Brain microvascular endothelial cell (primary cell): ENCODE data around the gene TEAD1.

Source experiments
- DNase-seq: peaks from one replicate; pipeline ENCODE4 v3.0.0-alpha.2; 2020
- H3K27ac ChIP-seq: fragments of 250-450 bp; sonication (Bioruptor Pico); 2 replicates; pipeline ENCODE4 v1.5.1; 2020; ENCODE audit warnings: mild to moderate bottlenecking, moderate library complexity
- H3K27me3 ChIP-seq: fragments of 250-450 bp; sonication (Bioruptor Pico); replicated peaks from 2 replicates; pipeline ENCODE4 v1.5.1; 2020; ENCODE audit warnings: mild to moderate bottlenecking
- H3K36me3 ChIP-seq: fragments of 250-450 bp; sonication (Bioruptor Pico); replicated peaks from 2 replicates; pipeline ENCODE4 v1.5.1; 2020; ENCODE audit warnings: mild to moderate bottlenecking
- H3K4me3 ChIP-seq: 2 replicates; pipeline ENCODE4 v1.5.1; 2011; ENCODE audit warnings: low read depth, mild to moderate bottlenecking, control low read depth, low read length, moderate library complexity
- in situ Hi-C: cut with HindIII; loops from 2 replicates; pipeline ENCODE4 v1.10.0; 2017; ENCODE audit warnings: low sequenced_read_pairs, low pct_ligation_motif_present
- TF ChIP-seq, protein P1 (sequence below): IDR thresholded peaks from 2 replicates; pipeline ENCODE4 v1.5.1; 2011; ENCODE audit warnings: low read depth, mild to moderate bottlenecking, moderate library complexity, low read length, control low read depth, inconsistent platforms; ENCODE audit errors: missing control alignments

TEAD1 gene

DNA sequence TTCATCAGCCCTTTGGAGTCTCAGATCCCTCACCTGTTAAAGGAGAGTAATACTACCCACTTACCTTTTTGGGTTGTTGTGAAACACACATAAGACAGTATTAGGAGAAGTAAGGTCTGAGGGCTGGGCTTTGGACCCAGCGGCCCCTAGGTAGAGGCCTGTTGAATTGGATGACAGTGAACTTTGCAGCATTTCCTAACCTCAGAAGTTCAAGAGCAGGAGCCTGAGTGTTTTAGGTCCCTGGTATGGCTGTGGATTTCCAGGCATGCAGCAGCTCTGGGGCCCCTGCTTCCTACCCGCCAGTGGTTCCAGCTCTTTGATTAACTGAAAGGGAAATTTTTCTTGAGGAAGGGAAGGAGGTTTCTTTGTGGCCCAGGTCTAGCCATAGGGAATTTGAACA is 58.9 kb downstream of the TEAD1 start:
- H3K4me3 ChIP-seq: no peak overlapping the region
- no peaks in the 10 kb centered on the region for H3K27me3 ChIP-seq
- DNase-seq: no peak
- H3K27ac ChIP-seq: no peak overlapping the region
- TF ChIP-seq, protein P1, sequence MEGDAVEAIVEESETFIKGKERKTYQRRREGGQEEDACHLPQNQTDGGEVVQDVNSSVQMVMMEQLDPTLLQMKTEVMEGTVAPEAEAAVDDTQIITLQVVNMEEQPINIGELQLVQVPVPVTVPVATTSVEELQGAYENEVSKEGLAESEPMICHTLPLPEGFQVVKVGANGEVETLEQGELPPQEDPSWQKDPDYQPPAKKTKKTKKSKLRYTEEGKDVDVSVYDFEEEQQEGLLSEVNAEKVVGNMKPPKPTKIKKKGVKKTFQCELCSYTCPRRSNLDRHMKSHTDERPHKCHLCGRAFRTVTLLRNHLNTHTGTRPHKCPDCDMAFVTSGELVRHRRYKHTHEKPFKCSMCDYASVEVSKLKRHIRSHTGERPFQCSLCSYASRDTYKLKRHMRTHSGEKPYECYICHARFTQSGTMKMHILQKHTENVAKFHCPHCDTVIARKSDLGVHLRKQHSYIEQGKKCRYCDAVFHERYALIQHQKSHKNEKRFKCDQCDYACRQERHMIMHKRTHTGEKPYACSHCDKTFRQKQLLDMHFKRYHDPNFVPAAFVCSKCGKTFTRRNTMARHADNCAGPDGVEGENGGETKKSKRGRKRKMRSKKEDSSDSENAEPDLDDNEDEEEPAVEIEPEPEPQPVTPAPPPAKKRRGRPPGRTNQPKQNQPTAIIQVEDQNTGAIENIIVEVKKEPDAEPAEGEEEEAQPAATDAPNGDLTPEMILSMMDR: no peak
- in situ Hi-C loops: no loop called here
- H3K36me3 ChIP-seq: no peaks in the 10 kb centered on the region

DNA sequence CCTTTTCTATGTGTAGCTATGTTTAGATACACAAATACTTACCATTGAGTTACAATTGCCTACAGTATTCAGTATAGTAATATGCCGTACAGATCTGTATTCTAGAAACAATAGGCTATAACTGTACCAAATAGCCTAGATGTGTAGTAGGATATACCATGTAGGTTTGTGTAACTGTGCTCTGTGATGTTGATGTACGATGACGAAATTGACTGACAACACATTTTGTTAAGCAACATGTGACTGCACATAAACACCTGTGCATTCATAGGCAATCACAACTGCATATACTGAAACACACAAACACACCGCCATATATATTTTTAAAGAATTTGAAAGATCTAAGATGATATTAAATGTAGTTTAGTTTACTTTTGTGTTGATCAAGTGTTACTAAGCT is 60.4 kb downstream of the TEAD1 start:
- no peak for DNase-seq
- H3K27me3 ChIP-seq: no peaks in the 10 kb centered on the region
- H3K36me3 ChIP-seq: no peaks in the 10 kb centered on the region
- TF ChIP-seq, protein P1: no peak
- no peak overlapping the region for H3K4me3 ChIP-seq
- no peak overlapping the region for H3K27ac ChIP-seq
- in situ Hi-C loops: no loop called here

DNA sequence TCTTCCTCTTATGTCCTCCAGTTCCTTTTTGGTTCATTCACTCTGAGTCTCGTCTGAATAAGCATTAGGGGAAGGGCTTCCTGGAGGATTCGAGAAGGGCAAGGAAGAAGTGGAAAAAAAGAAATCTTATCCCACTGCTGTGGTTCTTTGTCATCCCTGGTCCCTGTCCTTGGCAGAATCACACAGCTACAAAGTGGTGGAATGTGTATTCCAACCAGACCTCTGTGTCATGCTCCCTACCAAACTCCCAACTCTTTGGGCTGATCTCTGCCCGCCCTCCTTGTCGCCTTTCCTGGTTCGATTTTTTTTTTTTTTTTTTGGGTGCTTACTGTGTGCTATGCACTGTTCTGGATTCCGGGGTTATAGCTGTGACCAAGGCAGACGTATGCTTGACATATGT is 61.0 kb downstream of the TEAD1 start:
- no peak overlapping the region for H3K4me3 ChIP-seq
- DNase-seq: no peak
- no peak overlapping the region for H3K27ac ChIP-seq
- no peaks in the 10 kb centered on the region for H3K36me3 ChIP-seq
- TF ChIP-seq, protein P1: no peak
- in situ Hi-C loops: no loop called here
- H3K27me3 ChIP-seq: no peaks in the 10 kb centered on the region

DNA sequence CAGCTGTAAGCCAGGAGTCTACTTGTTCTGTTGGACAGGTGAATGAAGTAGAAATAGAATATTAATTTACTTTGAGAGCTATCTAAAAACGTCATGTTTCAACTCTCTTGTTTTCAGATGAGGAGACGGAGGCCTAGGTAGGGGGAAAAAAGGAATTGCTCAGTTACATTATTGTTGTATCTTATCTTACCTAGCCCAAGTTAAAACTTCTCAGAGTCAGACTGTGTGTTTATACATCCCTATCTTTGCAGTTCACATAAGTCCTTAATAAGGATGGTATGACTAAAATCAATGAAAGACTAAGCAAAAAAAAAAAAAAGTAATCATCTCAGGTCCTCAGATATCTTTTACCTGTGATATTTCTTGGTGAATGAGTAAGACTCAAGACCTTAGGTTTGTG is 62.8 kb downstream of the TEAD1 start:
- TF ChIP-seq, protein P1: no peak
- Histone ChIP-seq H3K27ac (no peak overlapping the region), H3K27me3 (no peaks in the 10 kb centered on the region), H3K36me3 (peaks cover 4% of the 10 kb centered on the region), H3K4me3 (no peak overlapping the region)
- no peak for DNase-seq
- in situ Hi-C loops: no loop called here

DNA sequence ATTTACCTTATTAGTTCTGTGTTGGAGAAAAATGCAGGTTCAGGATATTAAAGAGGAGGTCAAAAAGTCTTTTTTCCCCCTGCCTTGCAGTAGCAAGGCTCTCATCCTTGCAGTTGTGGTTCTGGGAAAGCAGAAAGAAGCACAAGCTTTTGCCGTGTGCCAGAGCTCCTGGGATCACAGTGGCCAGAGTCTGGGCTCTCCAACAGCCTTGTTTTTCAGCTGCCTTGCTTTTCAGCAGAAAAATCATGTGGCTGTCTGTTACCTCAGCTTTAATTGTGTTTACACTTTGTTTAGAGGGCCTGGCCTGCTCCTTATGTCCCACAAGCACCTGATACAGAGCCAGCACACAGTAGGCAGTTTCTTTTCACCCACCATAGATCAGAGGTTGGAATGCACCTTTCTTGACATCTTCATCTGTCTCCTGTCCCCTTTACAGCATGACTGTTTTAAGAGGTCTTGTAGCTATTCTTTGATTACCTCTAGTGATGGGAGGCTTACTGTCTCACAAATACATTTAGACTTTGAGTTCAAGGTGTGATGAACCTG is 67.5 kb downstream of the TEAD1 start:
- H3K27ac ChIP-seq: no peak overlapping the region
- TF ChIP-seq, protein P1: no peak
- in situ Hi-C loops: no loop called here
- no peak for DNase-seq
- no peak overlapping the region for H3K4me3 ChIP-seq
- peaks cover 4% of the 10 kb centered on the region for H3K36me3 ChIP-seq
- H3K27me3 ChIP-seq: no peaks in the 10 kb centered on the region

DNA sequence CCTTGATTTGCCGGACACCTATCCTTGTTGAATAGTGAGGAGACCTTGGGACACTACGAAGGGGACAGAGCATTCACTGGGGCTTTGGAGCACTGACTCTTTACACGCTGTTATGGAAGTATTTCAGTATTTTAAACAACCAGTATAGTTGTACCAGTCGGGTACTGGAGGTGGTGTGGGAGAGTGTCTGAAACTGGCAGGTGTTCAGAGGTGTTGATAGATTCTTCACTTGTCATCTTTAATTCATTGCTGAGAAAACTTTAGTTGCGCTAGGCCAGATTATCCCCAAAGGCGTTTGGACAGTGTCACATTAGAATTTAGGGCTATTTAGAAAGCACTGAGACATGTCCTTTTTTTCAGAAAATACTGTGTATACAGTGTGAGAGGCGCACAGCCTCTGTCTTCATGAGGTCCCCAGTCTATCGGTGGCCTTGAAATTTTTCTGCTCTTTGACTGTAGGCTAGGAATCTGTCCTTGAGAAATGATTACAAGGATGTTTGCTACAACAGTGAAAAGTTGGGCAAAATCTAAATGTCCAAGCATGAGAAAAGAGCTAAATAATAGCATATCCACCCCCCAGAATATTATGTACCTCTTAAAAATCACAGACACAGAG is 69.7 kb downstream of the TEAD1 start:
- TF ChIP-seq, protein P1: no peak
- Histone ChIP-seq H3K36me3 (peaks cover 4% of the 10 kb centered on the region), H3K27ac (no peak overlapping the region), H3K27me3 (no peaks in the 10 kb centered on the region), H3K4me3 (no peak overlapping the region)
- in situ Hi-C loops: no loop called here
- no peak for DNase-seq
